IPS-20b (cell line): ENCODE data around the gene WDPCP.
"Not testable (repeated sequence)": the region's sequence is repeated elsewhere in the genome, so short reads cannot be mapped to it uniquely, and the experiment has no call there.

Experiments
- H3K27ac ChIP-seq: one replicate; pipeline ENCODE4 v1.5.1; 2013; ENCODE audit warnings: low read length
- H3K27me3 ChIP-seq: 2 replicates; pipeline ENCODE4 v1.6.1; 2013; ENCODE audit warnings: mild to moderate bottlenecking, low read length, inconsistent platforms; ENCODE audit not compliant: insufficient read depth
- H3K36me3 ChIP-seq: 2 replicates; pipeline ENCODE4 v1.6.1; 2013; ENCODE audit warnings: low read depth, mild to moderate bottlenecking, inconsistent platforms, low read length, moderate library complexity; ENCODE audit not compliant: insufficient read depth
- H3K4me1 ChIP-seq: 2 replicates; pipeline ENCODE4 v1.6.1; 2013; ENCODE audit warnings: mild to moderate bottlenecking, control low read depth, inconsistent platforms, low read length, moderate library complexity; ENCODE audit not compliant: insufficient read depth
- H3K4me3 ChIP-seq: 2 replicates; pipeline ENCODE4 v1.5.1; 2013; ENCODE audit warnings: mild to moderate bottlenecking, low read length, inconsistent platforms
- H3K9ac ChIP-seq: 2 replicates; pipeline ENCODE4 v1.6.1; 2013; ENCODE audit warnings: low read depth, mild to moderate bottlenecking, inconsistent platforms, low read length, moderate library complexity
- H3K9me3 ChIP-seq: 2 replicates; pipeline ENCODE4 v1.6.1; 2013; ENCODE audit warnings: mild to moderate bottlenecking, low read depth, low read length, inconsistent platforms; ENCODE audit not compliant: insufficient read depth

The WDPCP gene

GRCh38 chr2:63344575-63345284 lies 243.5 kb downstream of the WDPCP start:
- H3K27me3 ChIP-seq, result no peaks in the 10 kb centered on the region
- H3K27ac ChIP-seq, result no peak overlapping the region
- peaks cover 16% of the 10 kb centered on the region; the same call in 1 of the 2 replicates for H3K9me3 ChIP-seq
- H3K36me3 ChIP-seq, result 0 out of 2 replicates have a peak, but pooled peaks cover 6% of the 10 kb centered on the region
- H3K4me3 ChIP-seq, result no peak overlapping the region
- peaks cover 9% of the 10 kb centered on the region for H3K4me1 ChIP-seq
- no peak overlapping the region for H3K9ac ChIP-seq

- Histone ChIP-seq H3K4me1 (peaks cover 9% of the 10 kb centered on the region), H3K36me3 (0 out of 2 replicates have a peak, but pooled peaks cover 6% of the 10 kb centered on the region), H3K27me3 (no peaks in the 10 kb centered on the region), H3K9me3 (peaks cover 16% of the 10 kb centered on the region; the same call in 1 of the 2 replicates), H3K9ac (no peak overlapping the region), H3K27ac (no peak overlapping the region), H3K4me3 (no peak overlapping the region)
Measured at GRCh38 chr2:63343397-63344109, 244.7 kb downstream of the WDPCP start.

GRCh38 chr2:63340443-63340842 lies 247.8 kb downstream of the WDPCP start:
- Histone ChIP-seq H3K4me3 (no peak overlapping the region), H3K4me1 (peaks cover 7% of the 10 kb centered on the region; the same call in 1 of the 2 replicates), H3K36me3 (0 out of 2 replicates have a peak, but pooled peaks cover 6% of the 10 kb centered on the region), H3K27me3 (no peaks in the 10 kb centered on the region), H3K27ac (no peak overlapping the region), H3K9ac (no peak overlapping the region), H3K9me3 (peaks cover 16% of the 10 kb centered on the region; the same call in 1 of the 2 replicates)

GRCh38 chr2:63334910-63335309 lies 253.4 kb downstream of the WDPCP start:
- H3K27ac ChIP-seq, result peak overlapping the region; percentile 78

GRCh38 chr2:63326473-63326872 lies 261.8 kb downstream of the WDPCP start:
- Histone ChIP-seq H3K4me1 (peaks cover 20% of the 10 kb centered on the region; the same call in 1 of the 2 replicates), H3K9me3 (no peaks in the 10 kb centered on the region), H3K36me3 (no peaks in the 10 kb centered on the region), H3K27me3 (peaks cover 22% of the 10 kb centered on the region), H3K9ac (no peak overlapping the region), H3K4me3 (no peak overlapping the region), H3K27ac (no peak overlapping the region)

More at GRCh38 chr2:63334910-63335309, 253.4 kb downstream of the WDPCP start:
- no peaks in the 10 kb centered on the region for H3K27me3 ChIP-seq
- H3K4me1 ChIP-seq, result peaks cover 27% of the 10 kb centered on the region; the same call in 1 of the 2 replicates
- no peaks in the 10 kb centered on the region for H3K9me3 ChIP-seq
- peak overlapping the region; percentile 17 for H3K4me3 ChIP-seq
- peak overlapping the region; percentile 26; the same call in 1 of the 2 replicates for H3K9ac ChIP-seq
- H3K36me3 ChIP-seq, result no peaks in the 10 kb centered on the region

GRCh38 chr2:63323662-63324061 lies 264.6 kb downstream of the WDPCP start:
- H3K9me3 ChIP-seq, H3K27ac ChIP-seq, H3K36me3 ChIP-seq, H3K9ac ChIP-seq: not testable (repeated sequence)
- H3K4me1 ChIP-seq, result peaks cover 20% of the 10 kb centered on the region; the same call in 1 of the 2 replicates
- H3K4me3 ChIP-seq, result peak overlapping the region; percentile 8; the same call in 1 of the 2 replicates
- peaks cover 22% of the 10 kb centered on the region for H3K27me3 ChIP-seq

GRCh38 chr2:63321973-63322372 lies 266.3 kb downstream of the WDPCP start:
- H3K27ac ChIP-seq, H3K36me3 ChIP-seq, H3K4me3 ChIP-seq, H3K9ac ChIP-seq, H3K9me3 ChIP-seq: not testable (repeated sequence)
- H3K4me1 ChIP-seq, result peaks cover 20% of the 10 kb centered on the region; the same call in 1 of the 2 replicates
- H3K27me3 ChIP-seq, result peaks cover 22% of the 10 kb centered on the region

GRCh38 chr2:63320669-63321068 lies 267.6 kb downstream of the WDPCP start:
- H3K4me3 ChIP-seq, result no peak overlapping the region
- peaks cover 14% of the 10 kb centered on the region; the same call in 1 of the 2 replicates for H3K27me3 ChIP-seq
- H3K27ac ChIP-seq, result no peak overlapping the region
- H3K36me3 ChIP-seq, result no peaks in the 10 kb centered on the region
- H3K9ac ChIP-seq, result no peak overlapping the region
- H3K9me3 ChIP-seq, result no peaks in the 10 kb centered on the region
- H3K4me1 ChIP-seq, result peaks cover 20% of the 10 kb centered on the region; the same call in 1 of the 2 replicates

- H3K4me3 ChIP-seq, result no peak overlapping the region
- H3K9me3 ChIP-seq, result no peaks in the 10 kb centered on the region; the same call in none of the 2 replicates
- H3K9ac ChIP-seq, result no peak overlapping the region
- no peaks in the 10 kb centered on the region for H3K27me3 ChIP-seq
- no peak overlapping the region for H3K27ac ChIP-seq
- H3K36me3 ChIP-seq, result no peaks in the 10 kb centered on the region; the same call in 1 of the 2 replicates
- H3K4me1 ChIP-seq, result no peaks in the 10 kb centered on the region
Measured at GRCh38 chr2:63310614-63311013, 277.7 kb downstream of the WDPCP start.

- H3K4me3 ChIP-seq, result no peak overlapping the region
Measured at GRCh38 chr2:63301481-63301880, 286.8 kb downstream of the WDPCP start.

GRCh38 chr2:63300835-63301234 lies 287.4 kb downstream of the WDPCP start:
- H3K9ac ChIP-seq, result no peak overlapping the region
- no peak overlapping the region for H3K27ac ChIP-seq
- no peaks in the 10 kb centered on the region for H3K27me3 ChIP-seq
- peak overlapping the region; percentile 34; the same call in 1 of the 2 replicates for H3K4me3 ChIP-seq
- peaks cover 21% of the 10 kb centered on the region; the same call in 1 of the 2 replicates for H3K36me3 ChIP-seq
- peaks cover 52% of the 10 kb centered on the region for H3K9me3 ChIP-seq
- H3K4me1 ChIP-seq, result no peaks in the 10 kb centered on the region

More at GRCh38 chr2:63301481-63301880, 286.8 kb downstream of the WDPCP start:
- H3K9me3 ChIP-seq, result peaks cover 52% of the 10 kb centered on the region
- no peaks in the 10 kb centered on the region for H3K4me1 ChIP-seq
- no peak overlapping the region for H3K27ac ChIP-seq
- peaks cover 21% of the 10 kb centered on the region; the same call in 1 of the 2 replicates for H3K36me3 ChIP-seq
- no peak overlapping the region for H3K9ac ChIP-seq
- H3K27me3 ChIP-seq, result no peaks in the 10 kb centered on the region
